8988T (cell line): ENCODE data around the gene GTF2H2.
"Not testable (repeated sequence)": the region's sequence is repeated elsewhere in the genome, so short reads cannot be mapped to it uniquely, and the experiment has no call there.

ENCODE experiments used
- DNase-seq: peaks from one replicate; pipeline ENCODE4 v3.0.0; 2011

Gene GTF2H2

GRCh38 chr5:71011194-71011792 is 56.2 kb downstream of the GTF2H2 start:
- DNase-seq, result no peak

- not testable (repeated sequence) for DNase-seq
These were observed 60.5 kb downstream of the GTF2H2 start for GRCh38 chr5:71006983-71007382.
